Measurements from ENCODE around the gene PLCB1.

DNA sequence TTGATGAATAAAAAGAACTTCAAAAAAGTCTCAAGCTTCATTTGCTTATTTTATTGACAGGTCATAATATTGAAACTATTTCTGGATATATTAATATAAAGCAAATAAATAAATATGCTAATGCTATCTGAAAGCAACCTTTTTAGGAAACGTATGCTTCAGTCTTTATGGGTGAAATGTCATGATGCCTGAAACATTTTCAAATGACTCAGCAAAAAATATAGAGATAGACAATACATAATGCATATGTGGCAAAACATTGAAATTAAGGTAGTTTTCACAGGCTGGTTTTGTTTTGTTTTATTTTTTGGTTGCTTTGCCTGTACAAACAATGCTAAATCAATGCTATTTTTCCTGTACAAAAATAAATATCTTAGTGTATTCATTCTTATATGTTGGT lies 742.4 kb downstream of the PLCB1 start:
- TF ChIP-seq POLR2A (IDR thresholded peaks at IDR 0.05; ENCODE audit: low read length), result no peak
- no peak for TF ChIP-seq GATA1 (IDR thresholded peaks at IDR 0.05; ENCODE audit: low read depth, low read length)
